ENCODE results near the gene AIFM1.

The AIFM1 gene

GRCh38 chrX:130179579-130180215 is 14.1 kb upstream of the AIFM1 start:
- Histone ChIP-seq H3K4me3 (replicated peaks; ENCODE audit: low read depth, low read length) (no peak overlapping the region), H3K27me3 (replicated peaks; ENCODE audit: control insufficient read depth, insufficient read depth, low read length) (no peaks in the 10 kb centered on the region), H3K36me3 (ENCODE audit: control insufficient read depth, insufficient read depth, low read length) (no peaks in the 10 kb centered on the region)
- no peak for TF ChIP-seq CTCF (IDR thresholded peaks at IDR 0.05; ENCODE audit: insufficient read depth, low read length, poor library complexity, severe bottlenecking)
- DNase-seq (ENCODE audit: extremely low read depth, insufficient read length), result no peak

GRCh38 chrX:130179170-130179569 is 13.5 kb upstream of the AIFM1 start:
- no peak for DNase-seq (ENCODE audit: extremely low read depth, insufficient read length)
- Histone ChIP-seq H3K36me3 (ENCODE audit: control insufficient read depth, insufficient read depth, low read length) (no peaks in the 10 kb centered on the region), H3K4me3 (replicated peaks; ENCODE audit: low read depth, low read length) (no peak overlapping the region), H3K27me3 (replicated peaks; ENCODE audit: control insufficient read depth, insufficient read depth, low read length) (no peaks in the 10 kb centered on the region)
- TF ChIP-seq CTCF (IDR thresholded peaks at IDR 0.05; ENCODE audit: insufficient read depth, low read length, poor library complexity, severe bottlenecking), result no peak

GRCh38 chrX:130176942-130177341 is 11.3 kb upstream of the AIFM1 start:
- no peak overlapping the region for H3K4me3 ChIP-seq (replicated peaks; ENCODE audit: low read depth, low read length)
- no peak for TF ChIP-seq CTCF (IDR thresholded peaks at IDR 0.05; ENCODE audit: insufficient read depth, low read length, poor library complexity, severe bottlenecking)
- no peak for DNase-seq (ENCODE audit: extremely low read depth, insufficient read length)
- H3K27me3 ChIP-seq (replicated peaks; ENCODE audit: control insufficient read depth, insufficient read depth, low read length), result no peaks in the 10 kb centered on the region
- no peaks in the 10 kb centered on the region for H3K36me3 ChIP-seq (ENCODE audit: control insufficient read depth, insufficient read depth, low read length)

GRCh38 chrX:130176354-130176776 is 10.7 kb upstream of the AIFM1 start:
- no peak for TF ChIP-seq CTCF (IDR thresholded peaks at IDR 0.05; ENCODE audit: insufficient read depth, low read length, poor library complexity, severe bottlenecking)
- DNase-seq (ENCODE audit: extremely low read depth, insufficient read length), result peak; percentile 54
- Histone ChIP-seq H3K36me3 (ENCODE audit: control insufficient read depth, insufficient read depth, low read length) (no peaks in the 10 kb centered on the region), H3K27me3 (replicated peaks; ENCODE audit: control insufficient read depth, insufficient read depth, low read length) (no peaks in the 10 kb centered on the region), H3K4me3 (replicated peaks; ENCODE audit: low read depth, low read length) (no peak overlapping the region)

GRCh38 chrX:130174937-130175336 is 9.3 kb upstream of the AIFM1 start:
- no peaks in the 10 kb centered on the region for H3K27me3 ChIP-seq (replicated peaks; ENCODE audit: control insufficient read depth, insufficient read depth, low read length)
- no peaks in the 10 kb centered on the region for H3K36me3 ChIP-seq (ENCODE audit: control insufficient read depth, insufficient read depth, low read length)
- TF ChIP-seq CTCF (IDR thresholded peaks at IDR 0.05; ENCODE audit: insufficient read depth, low read length, poor library complexity, severe bottlenecking), result no peak
- no peak for DNase-seq (ENCODE audit: extremely low read depth, insufficient read length)
- H3K4me3 ChIP-seq (replicated peaks; ENCODE audit: low read depth, low read length), result no peak overlapping the region
